ENCODE data around the gene RIMS4.

- TF ChIP-seq MTA1 (IDR thresholded peaks at IDR 0.05; ENCODE audit: borderline replicate concordance) (no peak), ZBTB7A (IDR thresholded peaks at IDR 0.05; ENCODE audit: borderline replicate concordance, control insufficient read depth, low read depth, low read length) (no peak), EP300 (IDR thresholded peaks at IDR 0.05; ENCODE audit: low read length) (no peak), CTCF (IDR thresholded peaks at IDR 0.05 in 2 of 3, conservative IDR thresholded peaks at IDR 0.05 in 1 of 3; ENCODE audit: insufficient read depth in 2 of 3, low read depth in 1 of 3, low read length in 3 of 3) (no peak), ZNF140 (CRISPR knock-in tag; IDR thresholded peaks at IDR 0.05) (no peak), POLR2A (conservative IDR thresholded peaks at IDR 0.05) (no peak), POLR2G (IDR thresholded peaks at IDR 0.05; ENCODE audit: low read depth, low read length) (no peak), JUN (IDR thresholded peaks at IDR 0.05; ENCODE audit: borderline replicate concordance, low read depth, low read length) (no peak), JUN (CRISPR knock-in tag; IDR thresholded peaks at IDR 0.05; ENCODE audit: borderline replicate concordance) (no peak)
Observed at GRCh38 chr20:44850837-44851236, 40.5 kb upstream of the RIMS4 start.
